Suprapubic skin (tissue), 4 donors: Measurements from ENCODE around the gene B3GNT3.

Source experiments
- EP300 ChIP-seq: sonication (generic); formaldehyde crosslinking; IDR thresholded peaks from one replicate; pipeline ENCODE4 v1.6.1; 2017; ENCODE audit warnings: antibody characterized with exemption
- POLR2A ChIP-seq, 2 donors: fragments of 450-650 bp; IDR thresholded peaks; one replicate each; pipeline ENCODE4 v1.6.1; 2017; ENCODE audit warnings: antibody characterized with exemption in 2 of 2, mild to moderate bottlenecking in 2 of 2, moderate library complexity in 2 of 2
- POLR2AphosphoS5 ChIP-seq, 3 donors: sonication (generic); formaldehyde crosslinking; IDR thresholded peaks; one replicate each; pipeline ENCODE4 v1.6.1; 2017; ENCODE audit warnings: antibody characterized with exemption in 3 of 3
- TF ChIP-seq, protein P1 (sequence below), 2 donors: fragments of 200-600 bp in 1 of 2; fragments of 450-650 bp in 1 of 2; sonication (generic) in 1 of 2; IDR thresholded peaks; one replicate each; pipeline ENCODE4 v1.5.1; 2016 to 2019; ENCODE audit warnings: antibody characterized with exemption in 2 of 2, mild to moderate bottlenecking in 1 of 2, moderate library complexity in 1 of 2

GRCh38 chr19:17794731-17795494, at the start of gene B3GNT3:
- TF ChIP-seq POLR2A (IDR thresholded peaks at IDR 0.05) (no peak), EP300 (no peak), POLR2AphosphoS5 (IDR thresholded peaks at IDR 0.05) (no peak)
- TF ChIP-seq, protein P1, sequence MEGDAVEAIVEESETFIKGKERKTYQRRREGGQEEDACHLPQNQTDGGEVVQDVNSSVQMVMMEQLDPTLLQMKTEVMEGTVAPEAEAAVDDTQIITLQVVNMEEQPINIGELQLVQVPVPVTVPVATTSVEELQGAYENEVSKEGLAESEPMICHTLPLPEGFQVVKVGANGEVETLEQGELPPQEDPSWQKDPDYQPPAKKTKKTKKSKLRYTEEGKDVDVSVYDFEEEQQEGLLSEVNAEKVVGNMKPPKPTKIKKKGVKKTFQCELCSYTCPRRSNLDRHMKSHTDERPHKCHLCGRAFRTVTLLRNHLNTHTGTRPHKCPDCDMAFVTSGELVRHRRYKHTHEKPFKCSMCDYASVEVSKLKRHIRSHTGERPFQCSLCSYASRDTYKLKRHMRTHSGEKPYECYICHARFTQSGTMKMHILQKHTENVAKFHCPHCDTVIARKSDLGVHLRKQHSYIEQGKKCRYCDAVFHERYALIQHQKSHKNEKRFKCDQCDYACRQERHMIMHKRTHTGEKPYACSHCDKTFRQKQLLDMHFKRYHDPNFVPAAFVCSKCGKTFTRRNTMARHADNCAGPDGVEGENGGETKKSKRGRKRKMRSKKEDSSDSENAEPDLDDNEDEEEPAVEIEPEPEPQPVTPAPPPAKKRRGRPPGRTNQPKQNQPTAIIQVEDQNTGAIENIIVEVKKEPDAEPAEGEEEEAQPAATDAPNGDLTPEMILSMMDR (IDR thresholded peaks at IDR 0.05), result no peak
